K562 (cell line): ENCODE data around the gene LYPD4. TPM values are rescaled to one million over a fixed set of nuclear protein-coding genes. Genes with fewer than 3 reads are reported as not detected.

Source experiments
- CC2D1A ChIP-seq: fragments of 450-650 bp; IDR thresholded peaks from 2 replicates; pipeline ENCODE4 v1.6.1; 2017; ENCODE audit warnings: mild to moderate bottlenecking
- CEBPG ChIP-seq, 3 experiments: fragments of 200-800 bp in 1 of 3; sonication (Bioruptor generic) in 1 of 3; sonication (generic) in 1 of 3; formaldehyde crosslinking in 1 of 3; IDR thresholded peaks in 2 of 3; conservative IDR thresholded peaks in 1 of 3; 2 replicates each; pipeline versions ENCODE4 v1.6.1 to v1.8.0; 2016 to 2022; ENCODE audit warnings: missing compliant biosample characterization in 2 of 3, missing genetic modification characterization in 2 of 3, mild to moderate bottlenecking in 1 of 3, missing genetic modification reagents in 1 of 3
- HMG20B ChIP-seq: fragments of 250-450 bp; sonication (Bioruptor Pico); IDR thresholded peaks from 2 replicates; pipeline ENCODE4 v1.5.0; 2021; ENCODE audit warnings: mild to moderate bottlenecking
- HNRNPL ChIP-seq: fragments of 200-400 bp; formaldehyde crosslinking; IDR thresholded peaks from 2 replicates; pipeline ENCODE4 v1.6.1; 2017; ENCODE audit warnings: low read depth, mild to moderate bottlenecking, low read length
- IRF2 ChIP-seq: sonication (generic); formaldehyde crosslinking; IDR thresholded peaks from 2 replicates; pipeline ENCODE4 v1.8.1; 2022; ENCODE audit warnings: mild to moderate bottlenecking, missing genetic modification reagents
- KDM4B ChIP-seq, 2 experiments: fragments of 450-650 bp in 1 of 2; sonication (generic) in 1 of 2; IDR thresholded peaks; 2 replicates each; pipeline ENCODE4 v1.6.1; 2016 to 2017; ENCODE audit warnings: borderline replicate concordance in 2 of 2, antibody characterized with exemption in 1 of 2, low read depth in 1 of 2, mild to moderate bottlenecking in 1 of 2
- MCM3 ChIP-seq: fragments of 450-650 bp; IDR thresholded peaks from 2 replicates; pipeline ENCODE4 v1.6.1; 2016
- NCOA1 ChIP-seq: fragments of 450-650 bp; IDR thresholded peaks from 2 replicates; pipeline ENCODE4 v1.6.1; 2016; ENCODE audit warnings: low read depth
- NFATC3 ChIP-seq: fragments of 450-650 bp; IDR thresholded peaks from 2 replicates; pipeline ENCODE4 v1.6.1; 2017; ENCODE audit warnings: mild to moderate bottlenecking
- NR2C1 ChIP-seq, 2 experiments: fragments of 450-650 bp; IDR thresholded peaks; 2 replicates each; pipeline ENCODE4 v1.6.1; 2017; ENCODE audit warnings: mild to moderate bottlenecking in 2 of 2, antibody characterized with exemption in 1 of 2, inconsistent platforms in 1 of 2, missing compliant biosample characterization in 1 of 2, missing genetic modification characterization in 1 of 2
- NR2C2 ChIP-seq, 2 experiments: fragments of 200-800 bp in 1 of 2; sonication (Bioruptor generic) in 1 of 2; sonication (generic) in 1 of 2; formaldehyde crosslinking in 1 of 2; IDR thresholded peaks; 2 replicates each; pipeline versions ENCODE4 v1.6.1 to v1.8.0; 2016 to 2022; ENCODE audit warnings: mild to moderate bottlenecking in 1 of 2, missing compliant biosample characterization in 1 of 2, missing genetic modification characterization in 1 of 2, missing genetic modification reagents in 1 of 2
- POLR2A ChIP-seq: fragments of 450-650 bp; conservative IDR thresholded peaks from 2 replicates; pipeline ENCODE4 v1.6.1; 2016
- RCOR1 ChIP-seq, 2 experiments: IDR thresholded peaks; 2 replicates each; pipeline ENCODE4 v1.6.1; 2012; ENCODE audit warnings: low read depth in 2 of 2, low read length in 2 of 2, borderline replicate concordance in 1 of 2, improper control_type of control experiment in 1 of 2
- SOX6 ChIP-seq: fragments of 450-650 bp; IDR thresholded peaks from 2 replicates; pipeline ENCODE4 v1.6.1; 2014; ENCODE audit warnings: mild to moderate bottlenecking
- ZBTB17 ChIP-seq: fragments of 450-650 bp; formaldehyde crosslinking; IDR thresholded peaks from 2 replicates; pipeline ENCODE4 v1.4.0; 2020; ENCODE audit warnings: mild to moderate bottlenecking
- ZNF175 ChIP-seq: fragments of 200-800 bp; sonication (Bioruptor generic); IDR thresholded peaks from 2 replicates; pipeline ENCODE4 v1.6.1; 2016; ENCODE audit warnings: low read depth, mild to moderate bottlenecking, missing genetic modification characterization, missing compliant biosample characterization
- ZNF584 ChIP-seq: fragments of 200-800 bp; sonication (Bioruptor generic); IDR thresholded peaks from 2 replicates; pipeline ENCODE4 v1.6.1; 2016; ENCODE audit warnings: low read depth, mild to moderate bottlenecking, missing genetic modification characterization, missing compliant biosample characterization
- ZNF75A ChIP-seq: fragments of 450-650 bp; formaldehyde crosslinking; IDR thresholded peaks from 2 replicates; pipeline ENCODE4 v1.4.0; 2020; ENCODE audit warnings: mild to moderate bottlenecking
- polyA plus RNA-seq, 8 experiments: library from polyadenylated mRNA; depleted of rRNA in 4 of 8; stranded (reverse) in 5 of 8; unstranded in 3 of 8; fragments of >200 nt; fragmentation: Nextera tagmentation in 2 of 8; fragmentation: Illumina TruSeq in 1 of 8; extraction: Ambion mirVana in 2 of 8; extraction: Trizol in 1 of 8; gene quantifications; 2 replicates each; pipeline versions ENCODE4 v1.2.1 to v1.2.3, GENCODE V29; 2011 to 2014; ENCODE audit warnings: inconsistent platforms in 1 of 8, missing spikeins in 1 of 8
- total RNA-seq, 7 experiments: library from RNA; depleted of rRNA in 6 of 7; stranded (reverse); fragments of >200 nt in 6 of 7; fragmentation: Illumina TruSeq in 2 of 7; extraction: Trizol in 2 of 7; gene quantifications; 2 replicates each; pipeline versions ENCODE4 v1.2.1 to v1.2.3, GENCODE V29; 2011 to 2021; ENCODE audit warnings: low replicate concordance in 1 of 7
- TF ChIP-seq, protein P1 (sequence below): sonication (generic); formaldehyde crosslinking; IDR thresholded peaks from 2 replicates; pipeline ENCODE4 v1.8.0; 2023; ENCODE audit warnings: mild to moderate bottlenecking, missing genetic modification reagents
- TF ChIP-seq, protein P2 (sequence below): fragments of 250-450 bp; sonication (Bioruptor Pico); IDR thresholded peaks from 2 replicates; pipeline ENCODE4 v1.9.0; 2021; ENCODE audit warnings: mild to moderate bottlenecking
- TF ChIP-seq, protein P3 (sequence below): fragments of 450-650 bp; conservative IDR thresholded peaks from 2 replicates; pipeline ENCODE4 v1.6.1; 2016; ENCODE audit warnings: missing genetic modification characterization, low read depth, mild to moderate bottlenecking, missing compliant biosample characterization, moderate library complexity
- TF ChIP-seq, protein P4 (sequence below), 2 experiments: IDR thresholded peaks; 2 replicates each; pipeline ENCODE4 v1.6.1; 2012; ENCODE audit warnings: improper control_type of control experiment in 2 of 2, low read depth in 2 of 2, low read length in 2 of 2, borderline replicate concordance in 1 of 2
- TF ChIP-seq, protein P5 (sequence below): fragments of 450-650 bp; IDR thresholded peaks from 2 replicates; pipeline ENCODE4 v1.6.1; 2017; ENCODE audit warnings: mild to moderate bottlenecking, moderate library complexity

LYPD4 gene
- total and polyA plus RNA-seq, 9 of the 15 experiments (the other 6 are each of a cell fraction or from before 2014, with no cell fraction given) = 0.11 TPM; not detected in 8

DNA sequence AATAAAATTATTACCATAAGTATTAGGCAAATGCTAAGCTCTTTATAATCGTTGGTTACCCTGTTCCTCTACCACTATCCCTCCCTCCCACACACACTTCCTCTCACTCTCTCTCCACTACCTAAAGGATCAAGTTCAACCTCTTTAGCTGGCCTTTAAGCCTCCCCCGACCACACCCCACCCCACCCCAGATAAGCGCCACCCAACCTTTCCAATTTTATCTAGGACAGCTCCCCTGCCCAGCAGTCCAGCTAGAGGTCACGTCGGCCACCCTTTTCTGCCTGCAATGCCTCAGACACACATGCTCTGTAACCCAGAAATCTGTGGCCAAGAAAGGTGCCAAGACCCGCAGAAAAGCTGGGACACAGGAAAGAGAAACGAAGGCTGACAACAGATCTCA lies 1.1 kb downstream of the LYPD4 start (continued):
- peak in 1 of 2 experiments; percentile 78; a peak in 2 of 4 replicates for TF ChIP-seq RCOR1 (IDR thresholded peaks at IDR 0.05; ENCODE audit: borderline replicate concordance in 1 of 2, low read depth in 2 of 2, low read length in 2 of 2)
- no peak for TF ChIP-seq HNRNPL
- no peak for TF ChIP-seq MCM3
- TF ChIP-seq, protein P1, sequence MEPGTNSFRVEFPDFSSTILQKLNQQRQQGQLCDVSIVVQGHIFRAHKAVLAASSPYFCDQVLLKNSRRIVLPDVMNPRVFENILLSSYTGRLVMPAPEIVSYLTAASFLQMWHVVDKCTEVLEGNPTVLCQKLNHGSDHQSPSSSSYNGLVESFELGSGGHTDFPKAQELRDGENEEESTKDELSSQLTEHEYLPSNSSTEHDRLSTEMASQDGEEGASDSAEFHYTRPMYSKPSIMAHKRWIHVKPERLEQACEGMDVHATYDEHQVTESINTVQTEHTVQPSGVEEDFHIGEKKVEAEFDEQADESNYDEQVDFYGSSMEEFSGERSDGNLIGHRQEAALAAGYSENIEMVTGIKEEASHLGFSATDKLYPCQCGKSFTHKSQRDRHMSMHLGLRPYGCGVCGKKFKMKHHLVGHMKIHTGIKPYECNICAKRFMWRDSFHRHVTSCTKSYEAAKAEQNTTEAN (CRISPR knock-in tag) = no peak
- no peak for TF ChIP-seq CC2D1A
- TF ChIP-seq, protein P2, sequence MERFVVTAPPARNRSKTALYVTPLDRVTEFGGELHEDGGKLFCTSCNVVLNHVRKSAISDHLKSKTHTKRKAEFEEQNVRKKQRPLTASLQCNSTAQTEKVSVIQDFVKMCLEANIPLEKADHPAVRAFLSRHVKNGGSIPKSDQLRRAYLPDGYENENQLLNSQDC = no peak
- TF ChIP-seq ZBTB17 (CRISPR knock-in tag) = no peak
- TF ChIP-seq, protein P3, sequence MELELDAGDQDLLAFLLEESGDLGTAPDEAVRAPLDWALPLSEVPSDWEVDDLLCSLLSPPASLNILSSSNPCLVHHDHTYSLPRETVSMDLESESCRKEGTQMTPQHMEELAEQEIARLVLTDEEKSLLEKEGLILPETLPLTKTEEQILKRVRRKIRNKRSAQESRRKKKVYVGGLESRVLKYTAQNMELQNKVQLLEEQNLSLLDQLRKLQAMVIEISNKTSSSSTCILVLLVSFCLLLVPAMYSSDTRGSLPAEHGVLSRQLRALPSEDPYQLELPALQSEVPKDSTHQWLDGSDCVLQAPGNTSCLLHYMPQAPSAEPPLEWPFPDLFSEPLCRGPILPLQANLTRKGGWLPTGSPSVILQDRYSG (tag) = no peak
- TF ChIP-seq ZNF175 (CRISPR knock-in tag) = no peak
- no peak for TF ChIP-seq POLR2A
- no peak for TF ChIP-seq ZNF75A (CRISPR knock-in tag)
- no peak for TF ChIP-seq NCOA1
- no peak for TF ChIP-seq ZNF584 (CRISPR knock-in tag)
- no peak for TF ChIP-seq KDM4B (IDR thresholded peaks at IDR 0.05; ENCODE audit: borderline replicate concordance in 2 of 2, low read depth in 1 of 2)
- TF ChIP-seq HMG20B (CRISPR knock-in tag) = no peak
- TF ChIP-seq NR2C2 (CRISPR knock-in tag; IDR thresholded peaks at IDR 0.05) = no peak
- no peak; the same call in 1 of the 2 replicates for TF ChIP-seq NR2C2 (tag; IDR thresholded peaks at IDR 0.05)
- peak; percentile 39; the same call in 1 of the 2 replicates for TF ChIP-seq NR2C1 (IDR thresholded peaks at IDR 0.05)
- TF ChIP-seq NR2C1 (tag; IDR thresholded peaks at IDR 0.05) = 0 out of 2 replicates have a peak, but pooled peaks have one; percentile 6
- no peak for TF ChIP-seq IRF2 (CRISPR knock-in tag)
- TF ChIP-seq, protein P4, sequence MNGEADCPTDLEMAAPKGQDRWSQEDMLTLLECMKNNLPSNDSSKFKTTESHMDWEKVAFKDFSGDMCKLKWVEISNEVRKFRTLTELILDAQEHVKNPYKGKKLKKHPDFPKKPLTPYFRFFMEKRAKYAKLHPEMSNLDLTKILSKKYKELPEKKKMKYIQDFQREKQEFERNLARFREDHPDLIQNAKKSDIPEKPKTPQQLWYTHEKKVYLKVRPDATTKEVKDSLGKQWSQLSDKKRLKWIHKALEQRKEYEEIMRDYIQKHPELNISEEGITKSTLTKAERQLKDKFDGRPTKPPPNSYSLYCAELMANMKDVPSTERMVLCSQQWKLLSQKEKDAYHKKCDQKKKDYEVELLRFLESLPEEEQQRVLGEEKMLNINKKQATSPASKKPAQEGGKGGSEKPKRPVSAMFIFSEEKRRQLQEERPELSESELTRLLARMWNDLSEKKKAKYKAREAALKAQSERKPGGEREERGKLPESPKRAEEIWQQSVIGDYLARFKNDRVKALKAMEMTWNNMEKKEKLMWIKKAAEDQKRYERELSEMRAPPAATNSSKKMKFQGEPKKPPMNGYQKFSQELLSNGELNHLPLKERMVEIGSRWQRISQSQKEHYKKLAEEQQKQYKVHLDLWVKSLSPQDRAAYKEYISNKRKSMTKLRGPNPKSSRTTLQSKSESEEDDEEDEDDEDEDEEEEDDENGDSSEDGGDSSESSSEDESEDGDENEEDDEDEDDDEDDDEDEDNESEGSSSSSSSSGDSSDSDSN (IDR thresholded peaks at IDR 0.05; ENCODE audit: borderline replicate concordance in 1 of 2, low read depth in 2 of 2, low read length in 2 of 2) = no peak
- no peak for TF ChIP-seq SOX6
- TF ChIP-seq, protein P5, sequence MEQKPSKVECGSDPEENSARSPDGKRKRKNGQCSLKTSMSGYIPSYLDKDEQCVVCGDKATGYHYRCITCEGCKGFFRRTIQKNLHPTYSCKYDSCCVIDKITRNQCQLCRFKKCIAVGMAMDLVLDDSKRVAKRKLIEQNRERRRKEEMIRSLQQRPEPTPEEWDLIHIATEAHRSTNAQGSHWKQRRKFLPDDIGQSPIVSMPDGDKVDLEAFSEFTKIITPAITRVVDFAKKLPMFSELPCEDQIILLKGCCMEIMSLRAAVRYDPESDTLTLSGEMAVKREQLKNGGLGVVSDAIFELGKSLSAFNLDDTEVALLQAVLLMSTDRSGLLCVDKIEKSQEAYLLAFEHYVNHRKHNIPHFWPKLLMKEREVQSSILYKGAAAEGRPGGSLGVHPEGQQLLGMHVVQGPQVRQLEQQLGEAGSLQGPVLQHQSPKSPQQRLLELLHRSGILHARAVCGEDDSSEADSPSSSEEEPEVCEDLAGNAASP = no peak
- no peak for TF ChIP-seq NFATC3
- TF ChIP-seq CEBPG (CRISPR knock-in tag; IDR thresholded peaks at IDR 0.05) = no peak
- no peak for TF ChIP-seq CEBPG (tag; conservative IDR thresholded peaks at IDR 0.05 in 1 of 2, IDR thresholded peaks at IDR 0.05 in 1 of 2)
